GM19035 (cell line): ENCODE measurements around the gene CPLX1.
"Not testable (repeated sequence)": the region's sequence is repeated elsewhere in the genome, so short reads cannot be mapped to it uniquely, and the experiment has no call there.

ENCODE experiments used
- ATAC-seq: cut with Tn5 transposase; IDR thresholded peaks from one replicate; pipeline ENCODE4 v1.9.1; 2021; ENCODE audit not compliant: unreplicated experiment

CPLX1 gene

GRCh38 chr4:779555-779954, 46.4 kb downstream of the CPLX1 start:
- ATAC-seq: no peak

- no peak for ATAC-seq
Measured at GRCh38 chr4:777520-778262, 48.2 kb downstream of the CPLX1 start.

- no peak for ATAC-seq
Measured at GRCh38 chr4:776743-777441, 49.0 kb downstream of the CPLX1 start.

GRCh38 chr4:775485-775884, 50.4 kb downstream of the CPLX1 start:
- ATAC-seq: not testable (repeated sequence)

GRCh38 chr4:774419-775092, 51.4 kb downstream of the CPLX1 start:
- ATAC-seq: not testable (repeated sequence)

GRCh38 chr4:773214-773613, 52.7 kb downstream of the CPLX1 start:
- ATAC-seq: no peak

DNA sequence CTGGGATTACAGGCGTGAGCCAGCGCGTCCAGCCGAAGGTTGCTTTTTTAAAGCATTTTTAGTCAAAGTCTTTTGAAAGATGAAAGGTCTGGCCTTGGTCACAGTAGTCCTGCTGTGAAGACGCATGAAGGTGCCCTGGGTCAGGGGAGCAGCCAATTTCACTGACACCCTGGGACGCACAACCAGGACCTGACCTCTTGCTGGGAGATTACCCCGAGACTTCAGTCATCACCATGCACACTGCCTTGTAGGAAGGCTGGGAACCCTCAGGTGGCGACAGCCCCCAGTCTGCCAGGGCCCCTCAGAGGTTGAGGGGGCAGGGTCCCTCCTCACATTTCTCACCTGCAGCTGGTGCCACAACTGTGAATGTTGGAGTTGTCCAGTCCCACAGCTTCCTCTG, 53.2 kb downstream of the CPLX1 start:
- no peak for ATAC-seq

- no peak for ATAC-seq
Measured at GRCh38 chr4:772118-772517, 53.8 kb downstream of the CPLX1 start.

DNA sequence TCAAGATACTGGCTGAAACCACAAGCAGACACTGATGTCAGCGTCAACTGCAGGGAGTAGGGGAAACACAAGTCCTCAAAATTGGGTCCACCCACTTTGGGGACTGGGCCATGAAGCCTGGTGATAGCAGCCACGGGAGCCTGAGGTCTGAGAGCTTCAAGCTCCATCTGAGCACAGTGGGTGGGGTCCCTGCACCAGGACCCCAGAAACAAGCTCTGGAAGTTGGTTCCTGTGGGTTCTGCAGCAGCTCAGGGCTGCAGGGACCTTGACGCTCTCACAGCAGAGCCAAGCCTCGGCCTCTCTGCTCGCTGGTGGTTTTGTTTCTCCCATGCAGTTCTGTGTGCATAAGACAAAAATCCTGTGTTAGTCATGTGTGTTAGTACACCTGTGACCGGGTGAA, 54.5 kb downstream of the CPLX1 start:
- ATAC-seq: no peak

GRCh38 chr4:770022-770421, 55.9 kb downstream of the CPLX1 start:
- ATAC-seq: no peak

- ATAC-seq: no peak
Measured at GRCh38 chr4:769511-769910, 56.4 kb downstream of the CPLX1 start.

DNA sequence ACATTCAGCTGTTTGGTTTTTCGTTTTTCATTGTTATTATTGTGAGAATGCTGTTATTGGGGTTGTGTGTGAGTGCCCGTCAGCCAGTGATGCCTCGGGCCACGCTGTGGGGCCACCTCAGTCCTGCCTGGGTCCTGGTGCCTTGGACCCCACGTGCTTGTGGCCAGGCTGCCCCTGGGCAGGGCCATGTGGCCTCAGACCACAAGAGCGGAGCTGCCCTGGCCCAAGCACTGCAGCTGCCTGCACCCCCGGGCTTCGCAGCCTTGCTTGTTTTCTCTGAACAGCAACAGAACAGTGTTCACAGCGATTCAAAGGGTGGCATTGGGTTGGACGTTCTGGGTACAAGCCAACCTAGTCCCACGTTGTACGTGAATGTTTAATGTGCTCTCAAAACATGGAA, 56.9 kb downstream of the CPLX1 start:
- no peak for ATAC-seq

- ATAC-seq: no peak
Measured at GRCh38 chr4:768076-768475, 57.9 kb downstream of the CPLX1 start.

GRCh38 chr4:766559-767283, 59.2 kb downstream of the CPLX1 start:
- ATAC-seq: no peak

DNA sequence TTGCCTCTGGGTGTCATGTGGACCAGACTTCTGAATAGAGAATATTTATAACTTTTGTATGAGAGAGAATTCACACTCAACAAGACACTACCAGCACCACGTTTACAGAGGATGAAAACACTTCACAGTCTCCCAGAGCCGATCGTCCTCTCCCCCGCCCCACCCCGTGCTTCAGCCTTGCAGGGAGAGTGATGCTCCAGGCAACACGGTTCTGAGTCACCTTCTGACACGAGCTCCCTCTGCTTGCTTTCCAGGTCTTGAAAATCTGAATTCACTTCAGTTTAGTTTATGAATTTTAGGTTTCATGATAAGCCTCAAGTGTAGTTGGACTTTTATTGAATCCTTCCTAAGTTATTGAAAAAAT, 59.8 kb downstream of the CPLX1 start:
- no peak for ATAC-seq

GRCh38 chr4:764405-765169, 61.3 kb downstream of the CPLX1 start:
- no peak for ATAC-seq

DNA sequence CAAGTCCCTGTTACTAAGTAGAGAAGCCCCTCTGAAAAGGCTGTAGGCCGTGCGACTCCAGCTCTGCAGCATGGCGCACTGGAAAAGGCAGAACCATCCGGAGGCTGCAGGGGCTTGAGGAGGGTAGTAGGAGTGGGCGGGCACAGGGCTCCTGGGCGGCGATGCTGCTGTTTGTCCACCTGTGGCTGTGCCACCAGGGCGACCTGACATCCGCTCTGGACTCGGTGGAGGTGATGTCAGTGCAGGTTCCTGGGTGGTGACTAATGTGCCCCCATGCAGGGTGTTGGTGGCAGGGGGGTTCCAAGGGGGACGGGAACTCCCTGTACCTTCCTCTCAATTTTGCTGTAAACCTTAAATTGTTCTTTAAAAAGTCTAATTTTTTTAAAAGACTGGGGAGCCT, 62.0 kb downstream of the CPLX1 start:
- ATAC-seq: no peak

DNA sequence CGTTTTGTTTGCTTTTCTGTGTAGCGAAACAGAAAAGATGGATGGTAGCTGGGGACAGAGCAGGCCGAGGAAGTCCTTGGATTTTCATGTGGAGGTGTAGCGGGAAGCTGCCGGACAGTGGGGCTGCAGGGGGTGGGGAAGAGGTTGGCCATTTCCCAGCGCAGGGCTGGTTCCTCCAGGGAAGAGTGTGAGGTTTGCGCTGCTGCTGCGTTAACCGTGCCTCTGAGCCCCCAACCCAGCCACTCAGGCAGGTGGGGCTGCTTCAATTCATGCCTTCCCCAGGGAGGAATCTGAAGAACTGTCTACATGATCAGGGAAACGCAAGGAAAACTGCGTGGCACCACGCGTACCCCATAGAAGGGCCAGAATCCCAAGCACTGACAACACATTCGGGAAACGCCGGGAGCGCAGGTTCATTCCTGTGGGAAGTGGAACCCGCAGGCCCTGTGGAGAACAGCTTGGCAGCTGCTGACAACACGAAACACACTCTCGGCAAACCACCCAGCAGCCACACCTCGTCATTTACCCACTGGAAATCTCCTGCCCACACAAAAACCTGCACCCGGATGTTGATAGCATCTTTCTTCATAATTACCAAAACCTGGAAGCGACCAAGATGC, 62.6 kb downstream of the CPLX1 start:
- ATAC-seq: no peak

DNA sequence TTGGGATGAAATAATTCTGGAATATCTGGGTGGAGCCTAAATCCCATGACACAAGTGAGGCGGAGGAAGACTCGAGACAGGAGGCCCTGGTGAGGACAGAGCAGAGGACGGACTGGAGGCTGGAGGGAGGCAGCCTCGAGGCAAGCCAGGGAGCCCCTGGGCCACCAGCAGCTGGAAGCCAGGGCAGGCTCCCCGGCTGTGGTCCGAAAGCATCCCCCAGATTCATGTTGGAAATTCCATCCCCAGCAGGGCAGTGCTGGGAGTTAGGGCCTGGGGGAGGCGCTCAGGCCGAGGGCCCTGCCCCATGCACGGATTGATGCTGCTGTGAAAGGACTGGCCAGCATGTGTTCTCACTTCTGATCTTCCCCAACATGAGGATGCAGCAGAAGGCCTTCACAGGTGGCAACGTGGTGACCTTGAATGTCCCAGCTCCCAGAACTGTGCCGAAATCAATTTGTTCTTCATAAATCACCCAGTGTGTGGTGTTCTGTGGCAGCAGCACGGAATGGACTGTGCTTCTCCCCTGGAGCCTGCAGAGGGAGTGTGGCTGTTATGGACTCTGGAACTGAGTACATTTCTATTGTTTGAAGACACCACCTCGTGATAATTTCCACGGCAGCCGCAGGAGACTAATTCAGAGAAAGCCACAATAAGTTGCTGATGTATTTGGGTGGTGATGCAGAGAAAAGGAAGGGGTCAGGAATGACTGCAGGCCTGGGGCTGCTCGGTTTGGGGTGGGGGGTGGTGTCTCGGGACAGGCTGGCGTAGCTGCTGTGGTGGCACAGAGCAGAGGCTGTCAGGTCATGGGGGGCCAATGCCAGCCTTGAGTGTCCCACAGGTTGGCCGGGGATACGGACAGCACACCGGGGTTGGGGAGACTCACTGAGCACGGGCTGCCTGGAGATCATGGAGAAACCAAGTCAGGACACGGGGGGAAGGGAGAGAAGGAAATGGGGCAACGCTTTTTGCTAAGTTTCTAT, 63.4 kb downstream of the CPLX1 start:
- no peak for ATAC-seq
